GM21515 (cell line): ENCODE data around the gene LOXL1.
"Not testable (repeated sequence)": the region's sequence is repeated elsewhere in the genome, so short reads cannot be mapped to it uniquely, and the experiment has no call there.

Experiments
- ATAC-seq: cut with Tn5 transposase; IDR thresholded peaks from one replicate; pipeline ENCODE4 v1.9.1; 2021; ENCODE audit not compliant: unreplicated experiment

The LOXL1 gene

DNA sequence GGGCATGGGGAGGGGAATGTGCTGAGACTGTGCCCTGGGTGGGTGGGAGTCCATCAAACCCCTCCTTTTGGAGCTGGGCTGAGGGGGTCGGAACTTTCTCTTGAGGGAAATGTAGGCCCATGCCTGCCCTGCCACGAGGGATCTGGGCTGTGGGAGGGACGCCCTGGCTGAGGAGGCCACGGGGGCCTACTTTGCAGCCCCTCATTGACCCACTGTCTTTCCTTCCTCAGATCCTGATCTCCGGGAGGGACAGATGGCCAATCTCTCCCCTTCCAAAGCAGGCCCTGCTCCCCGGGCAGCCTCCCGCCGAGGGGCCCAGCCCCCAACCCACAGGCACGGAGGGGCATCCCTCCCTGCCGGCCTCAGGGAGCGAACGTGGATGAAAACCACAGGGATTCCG is 25.3 kb downstream of the LOXL1 start:
- no peak for ATAC-seq

DNA sequence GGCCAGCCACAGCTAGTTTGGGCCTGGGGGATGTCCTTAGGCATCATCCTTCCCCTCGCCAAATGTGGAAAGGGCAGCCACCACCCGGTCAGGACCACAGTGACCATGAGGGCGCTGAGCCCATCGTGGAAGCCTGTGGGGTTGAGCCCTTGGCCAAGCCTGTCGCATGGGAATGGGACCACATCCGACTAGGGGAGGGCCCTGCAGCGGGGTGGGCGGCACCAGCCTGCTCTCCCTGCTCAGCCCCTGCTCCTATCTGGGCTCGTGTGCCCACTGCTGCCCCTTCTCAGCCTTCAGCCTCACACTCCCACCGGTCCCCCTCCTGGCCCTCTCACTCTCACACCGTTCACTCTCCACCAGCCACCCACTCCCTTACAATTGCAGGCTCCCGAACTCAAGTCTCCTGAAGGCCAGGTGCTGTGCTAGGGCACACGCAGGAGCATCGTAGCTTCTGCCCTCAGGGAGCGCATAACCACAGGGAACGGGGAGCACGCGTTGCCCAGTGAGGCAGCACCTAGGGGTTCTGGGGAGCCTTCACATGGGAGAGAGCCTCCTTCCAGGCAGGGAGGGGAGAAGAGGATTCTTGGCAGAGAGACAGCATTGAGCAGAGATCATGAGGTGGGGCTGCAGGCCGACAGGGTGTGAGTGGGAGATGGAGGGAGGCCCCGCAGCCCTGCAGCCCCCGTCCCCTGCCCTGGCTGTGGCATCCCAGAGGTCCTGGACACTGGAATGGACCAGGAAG is 26.1 kb downstream of the LOXL1 start:
- no peak for ATAC-seq

DNA sequence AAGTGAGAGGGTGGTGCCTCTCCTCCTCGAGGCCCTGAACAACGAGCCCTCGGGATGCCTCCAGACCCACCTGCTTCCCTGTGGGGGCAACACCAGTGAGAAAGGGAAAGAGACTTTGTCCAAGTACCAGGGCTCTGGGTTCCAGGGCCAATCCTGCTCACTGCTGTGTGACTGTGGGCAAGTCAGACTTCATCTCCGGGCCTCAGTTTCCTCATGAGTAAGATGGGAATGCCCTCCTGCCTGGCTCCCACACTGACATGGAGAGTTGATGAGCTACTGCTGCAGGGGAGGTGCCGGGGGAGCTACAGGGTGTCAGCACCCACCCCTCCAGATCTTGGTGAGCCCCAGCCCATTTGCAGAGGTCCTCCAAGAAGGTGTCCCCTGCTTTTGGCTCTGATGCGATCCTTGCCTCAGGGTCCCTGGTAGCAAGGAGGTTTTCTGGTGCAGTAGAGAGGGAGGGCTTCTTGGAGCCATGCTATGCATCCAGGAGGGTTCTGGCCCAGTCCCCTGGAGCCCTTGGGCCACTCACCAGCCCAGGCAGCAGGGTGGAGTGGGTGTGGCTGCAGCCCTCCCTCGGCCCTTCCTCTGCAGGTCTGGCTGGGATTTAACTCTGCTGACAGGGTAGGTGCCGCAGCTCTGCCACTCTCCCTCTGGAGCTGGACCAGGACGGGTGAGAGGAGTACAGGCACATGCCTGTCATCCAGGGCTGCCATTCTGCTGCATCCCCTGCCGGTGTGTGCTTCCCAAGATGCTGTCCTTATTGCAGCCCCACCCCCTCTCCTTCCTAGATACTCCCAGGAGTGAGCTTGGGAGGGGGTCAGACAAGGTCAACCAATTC is 26.9 kb downstream of the LOXL1 start:
- ATAC-seq: no peak

DNA sequence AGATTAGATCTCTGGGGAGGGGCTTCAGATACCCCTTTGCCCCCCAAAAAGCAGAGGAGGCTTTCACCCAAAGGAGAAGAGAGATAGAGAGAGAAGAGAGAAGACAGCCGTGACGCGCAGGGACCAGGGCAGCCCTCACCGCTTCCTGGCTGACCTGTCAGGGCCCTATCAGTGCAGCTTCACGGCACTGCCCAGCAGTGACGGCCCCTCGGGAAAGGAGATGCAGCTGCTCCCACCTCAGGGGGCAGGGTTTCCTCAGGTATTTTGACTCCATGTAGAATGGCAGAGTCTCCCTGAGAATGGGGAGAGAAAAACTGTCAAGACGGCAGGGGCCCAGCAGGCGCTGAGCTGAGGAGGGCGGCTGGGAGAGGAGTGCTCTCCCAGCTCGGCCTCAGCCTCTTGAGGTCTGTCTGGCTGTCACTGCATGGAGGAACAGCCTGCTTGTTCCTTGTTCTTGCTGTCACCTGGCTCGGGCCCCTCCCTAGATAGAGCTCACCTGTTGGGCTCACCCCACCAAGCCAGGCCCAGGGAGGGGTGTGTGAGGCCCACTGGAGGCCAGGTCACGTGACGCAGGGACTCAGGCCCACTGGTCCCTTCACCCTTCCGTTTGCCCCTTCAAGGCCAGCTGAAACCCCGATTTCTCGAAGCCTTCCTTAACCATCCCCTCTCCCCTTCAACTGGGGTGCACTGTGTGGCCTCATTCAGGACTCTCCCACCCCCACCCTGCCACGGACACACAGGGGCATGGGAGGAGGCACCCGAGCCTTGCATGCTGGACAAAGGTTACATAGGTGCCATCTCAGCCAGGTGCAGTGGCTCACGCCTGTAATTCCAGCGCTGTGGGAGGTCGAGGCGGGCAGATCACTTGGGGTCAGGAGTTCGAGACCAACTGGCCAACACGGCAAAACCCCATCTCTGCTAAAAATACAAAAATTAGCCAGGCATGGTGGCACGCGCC is 28.2 kb downstream of the LOXL1 start:
- no peak for ATAC-seq

DNA sequence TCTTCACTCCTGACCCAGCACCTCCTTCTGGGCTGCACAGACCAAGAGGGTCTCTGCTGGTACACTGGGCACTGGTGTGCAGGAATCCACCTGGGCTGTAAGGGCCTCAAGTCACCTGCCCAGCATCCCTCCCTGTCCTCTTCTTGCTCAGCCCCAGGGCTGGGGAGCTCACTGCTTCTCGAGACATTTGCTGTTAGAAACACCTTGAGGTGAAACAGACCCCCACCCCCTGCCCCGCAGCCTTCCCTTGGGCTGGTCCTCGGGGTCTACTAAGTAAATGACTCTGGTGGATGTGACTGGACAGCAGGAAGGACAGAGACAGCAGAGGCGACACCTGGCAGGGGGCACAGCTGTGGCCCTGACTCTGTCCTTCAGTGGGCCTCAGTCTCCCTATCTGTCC is 29.1 kb downstream of the LOXL1 start:
- no peak for ATAC-seq

DNA sequence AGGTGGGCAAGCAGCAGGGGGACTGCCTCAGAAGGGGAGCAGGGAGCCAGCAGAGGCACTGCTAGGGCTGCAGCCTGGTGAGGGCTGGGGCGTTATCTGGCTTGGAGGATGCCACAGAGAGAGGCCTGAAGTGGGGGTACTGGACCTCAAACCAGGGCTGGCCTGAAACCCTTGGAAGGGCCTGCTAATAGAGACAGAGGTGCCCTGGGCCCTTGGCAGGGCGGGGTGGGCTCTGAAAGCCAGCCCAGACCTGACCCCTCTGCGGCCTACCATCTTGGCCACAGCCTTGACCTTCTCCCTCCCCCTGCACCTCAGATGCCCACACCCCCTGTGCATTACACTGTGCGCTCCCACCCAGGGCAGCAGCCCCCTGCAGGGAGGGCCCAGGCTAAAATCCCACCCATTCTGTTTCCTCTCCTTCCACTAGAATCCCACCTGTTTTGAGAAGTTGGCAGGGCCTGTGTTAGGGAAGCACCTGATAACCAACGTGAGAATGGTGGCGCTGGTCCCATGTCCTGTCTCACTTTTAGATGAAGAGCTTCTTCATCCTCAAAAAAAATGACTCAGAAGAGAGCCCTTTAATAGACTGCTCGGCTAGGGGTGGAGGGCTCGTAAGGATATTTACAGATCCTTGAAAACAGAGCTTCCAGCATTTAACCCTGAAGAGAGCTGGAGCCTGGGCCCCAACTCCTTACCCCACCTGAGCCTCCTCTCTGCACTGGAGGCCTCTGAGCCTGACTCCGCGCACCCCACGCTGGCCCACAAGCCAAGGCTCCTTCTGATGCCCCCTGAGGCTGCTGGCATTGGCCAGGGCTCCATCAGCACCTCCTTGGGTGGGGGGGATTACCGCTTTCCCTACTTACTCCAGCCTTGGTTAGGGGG is 29.8 kb downstream of the LOXL1 start:
- ATAC-seq: no peak

DNA sequence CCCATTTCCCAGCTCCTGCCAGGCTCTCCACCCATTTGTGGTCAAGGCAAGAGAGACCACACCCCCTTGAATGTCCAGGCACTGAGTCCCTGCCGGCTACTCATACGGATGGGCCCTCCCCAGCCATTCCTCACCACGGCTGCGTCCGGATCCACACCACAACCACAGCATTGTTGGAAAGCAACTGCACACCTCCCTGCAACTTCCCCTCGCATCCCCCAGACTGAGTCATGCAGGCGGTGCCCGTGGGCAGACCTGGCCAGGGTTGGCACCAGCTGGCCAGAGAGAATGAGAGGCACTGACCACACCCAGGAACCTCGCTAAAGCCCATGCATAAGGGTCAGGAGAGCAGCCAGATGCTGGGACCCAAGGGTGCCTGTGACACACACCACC is 30.5 kb downstream of the LOXL1 start:
- no peak for ATAC-seq

DNA sequence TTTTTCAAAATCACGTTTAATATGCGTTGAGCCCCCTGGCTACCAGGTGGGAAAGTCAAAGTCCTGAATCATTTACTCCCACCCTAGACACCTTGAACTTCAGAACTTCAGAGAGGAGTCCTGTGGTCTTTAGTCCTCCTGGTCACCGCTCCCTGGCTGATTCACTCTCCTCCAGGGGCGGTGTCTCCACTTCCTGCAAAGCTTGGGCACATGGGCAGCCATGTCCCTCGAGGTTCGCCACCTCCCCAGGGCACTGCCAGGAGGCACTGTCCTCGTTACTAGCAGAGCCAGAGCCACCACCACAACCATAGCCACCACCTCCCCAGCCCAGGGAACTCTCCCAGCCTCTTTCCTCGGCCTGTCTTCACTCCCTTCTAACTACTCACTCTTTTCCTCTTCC is 31.0 kb downstream of the LOXL1 start:
- ATAC-seq: no peak

DNA sequence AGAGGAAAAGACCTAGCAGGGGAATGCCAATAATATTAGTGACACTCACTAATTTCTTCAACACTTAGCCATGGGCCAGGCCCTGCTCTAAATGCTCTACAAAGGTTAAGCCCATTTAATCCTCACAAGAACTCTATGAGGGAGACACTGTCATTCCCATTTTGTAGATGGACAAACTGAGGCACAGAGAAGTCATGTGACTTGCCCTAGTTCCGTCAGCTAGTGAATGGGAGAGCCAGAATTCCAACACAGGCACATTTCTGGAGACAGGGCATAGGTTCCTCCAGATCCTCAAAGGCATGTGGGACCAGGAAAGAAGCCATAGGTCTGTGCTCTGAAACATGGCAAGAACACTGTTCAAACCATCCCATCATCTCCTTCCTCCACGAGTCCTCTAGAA is 31.5 kb downstream of the LOXL1 start:
- no peak for ATAC-seq

DNA sequence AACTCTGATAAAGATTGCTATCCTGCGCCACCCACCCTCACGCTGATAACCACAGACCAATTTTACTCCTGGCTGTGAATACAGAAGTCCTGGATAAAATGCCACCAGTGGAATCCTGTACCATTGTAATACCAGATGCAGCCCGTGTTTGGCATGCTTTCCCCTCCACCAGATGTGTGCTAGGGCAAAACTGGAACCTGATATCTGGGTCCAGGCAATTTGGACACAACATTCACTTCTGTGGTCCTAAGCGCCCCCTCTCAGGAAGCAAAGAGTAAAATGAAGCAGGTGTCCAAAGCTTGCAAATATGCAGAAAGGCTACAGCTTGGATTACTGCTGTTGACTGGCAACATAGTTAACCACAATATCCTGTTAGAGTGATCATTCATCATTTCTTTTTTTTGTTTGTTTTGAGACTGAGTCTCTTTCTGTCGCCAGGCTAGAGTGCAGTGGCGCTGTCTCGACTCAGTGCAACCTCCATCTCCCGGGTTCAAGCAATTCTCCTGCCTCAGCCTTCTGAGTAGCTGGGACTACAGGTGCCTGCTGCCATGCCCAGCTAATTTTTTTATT is 32.8 kb downstream of the LOXL1 start:
- no peak for ATAC-seq

DNA sequence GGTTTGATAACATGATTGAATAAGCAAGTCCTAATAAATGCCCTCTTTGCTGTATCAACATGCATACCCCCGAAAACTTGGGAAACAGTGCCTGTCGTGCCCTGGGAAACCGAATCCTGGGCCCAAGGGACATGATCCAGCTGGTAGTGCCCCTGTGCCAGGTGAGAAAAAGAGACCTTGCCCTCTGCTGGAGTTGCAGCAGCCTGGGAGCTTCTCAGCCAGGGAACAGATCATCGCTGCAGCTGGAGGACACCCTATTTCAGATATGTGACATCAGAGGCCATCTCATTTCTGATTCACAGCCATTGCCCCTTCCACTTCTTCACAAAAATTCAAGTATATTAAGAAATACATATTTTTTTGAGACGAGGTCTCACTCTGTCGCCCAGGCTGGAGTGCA is 33.5 kb downstream of the LOXL1 start:
- ATAC-seq: no peak

DNA sequence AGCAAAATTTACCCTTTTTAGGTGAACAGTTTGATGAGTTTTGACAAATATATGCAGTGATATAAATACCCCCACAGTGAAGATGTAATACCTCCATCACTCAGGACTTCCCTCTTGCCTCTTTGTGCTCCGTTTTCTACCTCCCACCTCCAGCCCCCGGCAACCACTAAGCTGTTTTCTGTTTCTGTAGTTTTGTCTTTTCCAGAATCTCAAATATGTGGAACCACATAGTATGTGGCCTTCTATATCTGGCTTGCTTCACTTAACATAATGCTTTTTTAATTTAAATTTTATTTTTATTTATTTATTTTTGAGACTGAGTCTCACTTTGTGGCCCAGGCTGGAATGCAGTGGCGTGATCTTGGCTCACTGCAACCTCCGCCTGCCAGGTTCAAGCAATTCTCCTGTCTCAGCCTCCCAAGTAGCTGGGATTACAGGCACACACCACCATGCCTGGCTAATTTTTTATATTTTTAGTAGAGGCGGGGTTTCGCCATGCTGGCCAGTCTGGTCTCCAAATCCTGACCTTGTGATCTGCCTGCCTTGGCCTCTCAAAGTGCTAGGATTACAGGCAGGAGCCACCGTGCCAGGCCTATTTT is 34.3 kb downstream of the LOXL1 start:
- not testable (repeated sequence) for ATAC-seq

DNA sequence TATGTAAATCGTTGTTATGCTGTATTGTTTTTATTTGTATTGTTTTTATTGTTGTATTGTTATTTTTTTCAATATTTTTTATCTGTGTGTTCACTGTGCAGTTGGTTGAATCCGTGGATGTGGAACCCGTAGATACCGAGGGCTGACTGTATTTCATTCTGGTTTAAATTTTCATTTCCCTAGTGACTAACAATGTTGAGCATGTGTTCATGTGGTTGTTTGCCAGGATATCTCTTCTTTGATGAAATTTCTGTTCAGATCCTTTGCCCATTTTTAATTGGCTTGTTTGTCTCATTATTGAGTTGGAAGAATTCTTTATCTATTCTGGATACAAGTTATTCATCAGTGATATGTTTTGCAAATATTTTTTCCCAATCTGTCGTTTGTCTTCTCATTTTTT is 36.2 kb downstream of the LOXL1 start:
- ATAC-seq: no peak

DNA sequence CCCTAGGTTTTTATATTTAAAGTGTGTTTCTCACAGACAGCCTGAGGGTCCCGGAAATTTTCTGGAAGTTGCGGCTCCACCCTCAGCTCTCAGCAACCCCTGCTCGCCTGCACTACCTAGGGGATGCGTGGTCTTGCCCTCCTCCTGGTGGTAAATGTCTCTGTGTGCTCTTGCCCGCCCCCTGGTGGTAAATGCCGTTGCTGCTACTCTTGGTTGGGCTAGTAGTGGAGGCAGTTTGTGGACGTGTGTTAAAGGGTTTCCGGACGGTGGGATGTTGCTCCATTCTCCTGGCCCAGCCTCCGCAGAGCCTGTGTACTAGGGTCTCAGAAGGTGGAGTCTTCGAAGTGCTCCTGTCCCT is 38.5 kb downstream of the LOXL1 start:
- peak; percentile 45 for ATAC-seq

DNA sequence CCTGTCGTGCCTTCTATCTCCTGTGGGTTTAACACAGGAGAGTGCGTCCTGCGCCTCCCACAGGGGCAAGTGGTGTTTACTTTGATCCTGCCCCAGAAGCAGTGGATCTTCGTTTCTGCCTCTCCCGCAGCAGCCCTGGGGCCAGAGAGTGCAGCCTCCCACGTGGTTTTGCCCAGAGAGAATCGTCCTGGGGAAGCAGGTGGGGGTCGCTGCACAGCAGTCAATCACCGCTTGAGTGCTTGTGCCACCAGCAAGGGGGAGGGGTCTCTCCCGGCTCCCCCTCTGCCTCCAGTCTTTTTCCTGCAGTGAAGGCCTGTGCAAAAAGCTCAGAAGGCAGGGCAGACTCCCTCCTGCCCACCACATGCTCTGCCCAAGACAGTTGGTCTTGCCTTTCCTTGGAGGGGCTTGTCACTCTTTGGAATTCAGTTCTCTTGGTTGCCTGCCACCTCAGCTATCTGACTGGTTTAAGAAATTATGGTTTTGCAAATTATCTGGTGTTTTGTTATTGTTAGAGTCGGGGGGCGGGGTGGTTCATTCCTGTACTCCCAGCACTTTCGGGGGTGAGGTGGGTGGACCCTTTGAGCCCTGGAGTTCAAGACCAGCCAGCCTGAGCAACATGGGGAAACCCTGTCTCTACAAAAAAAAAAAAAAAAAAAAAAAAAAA is 39.0 kb downstream of the LOXL1 start:
- peak; percentile 40 for ATAC-seq

DNA sequence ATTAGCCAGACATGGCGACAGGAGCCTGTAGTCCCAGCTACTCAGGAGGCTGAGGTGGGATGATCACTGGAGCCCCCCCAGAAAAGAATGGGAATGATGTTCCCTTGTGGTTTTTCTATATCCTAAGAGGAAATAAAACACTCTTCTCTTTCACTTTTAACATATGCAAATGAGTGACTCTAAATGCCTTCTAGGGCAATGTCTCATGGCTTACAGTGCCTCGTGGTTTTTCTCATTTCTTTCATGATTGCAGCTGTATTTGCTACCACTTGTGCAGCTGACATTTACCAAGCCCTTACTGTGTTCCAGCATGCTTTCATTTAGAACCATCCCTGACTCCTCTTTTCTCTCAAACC is 39.5 kb downstream of the LOXL1 start:
- peak; percentile 67 for ATAC-seq

DNA sequence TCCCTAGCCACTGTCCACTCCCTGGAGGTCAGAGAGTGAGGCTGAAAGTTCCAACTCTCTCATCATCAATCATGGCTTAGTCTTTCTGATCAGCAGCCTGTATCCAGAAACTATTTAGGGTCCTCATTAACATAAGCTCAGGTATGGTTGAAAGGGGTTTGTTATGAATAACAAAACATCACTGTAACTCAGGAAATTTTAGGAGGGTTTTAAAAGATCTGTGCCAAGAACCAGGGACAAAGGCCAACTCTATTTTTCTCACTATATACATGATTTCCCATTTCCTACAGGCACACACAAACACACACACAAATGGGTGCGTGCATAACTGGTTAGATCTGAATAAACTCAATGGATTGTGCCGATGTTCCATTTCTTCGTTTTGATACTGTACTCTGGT is 42.2 kb downstream of the LOXL1 start:
- ATAC-seq: no peak

DNA sequence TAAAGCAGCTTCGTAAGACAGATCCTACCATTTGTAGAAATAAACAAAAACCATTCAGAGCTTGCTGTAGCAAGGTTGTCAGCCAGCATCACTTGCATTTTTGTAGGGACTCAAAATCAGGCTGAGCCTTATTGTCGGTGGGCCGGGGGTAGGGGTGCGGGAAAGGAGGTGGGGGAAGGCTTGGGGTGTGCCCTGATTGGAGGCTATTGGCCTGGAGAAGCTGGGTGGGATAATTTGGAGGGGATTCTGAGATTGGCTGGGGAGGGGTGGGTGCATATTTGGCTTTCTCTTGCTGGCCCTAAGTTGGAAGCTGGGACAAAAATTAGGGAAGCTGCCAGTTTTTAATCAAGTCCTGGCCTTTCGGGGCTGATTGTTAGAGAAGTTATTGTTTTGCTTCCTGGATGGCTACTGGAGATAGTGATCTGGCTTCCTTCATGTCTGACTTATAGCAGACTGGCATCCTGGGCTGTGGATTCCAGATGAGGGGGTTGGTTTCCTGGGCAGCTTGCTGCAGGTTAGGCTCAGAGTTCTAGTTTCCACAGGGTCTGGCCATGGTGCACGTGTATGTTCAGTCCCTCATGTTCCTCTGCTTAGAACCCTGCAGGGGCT is 43.0 kb downstream of the LOXL1 start:
- no peak for ATAC-seq
